Activated T-helper 1 cell treated with anti-CD3 and anti-CD28 coated beads, Interleukin-12 subunit alpha, Interleukin-12 subunit beta, Interleukin-2, Interleukin-4 antibody, amounts not matched to agents 30 ng/mL and 10 ng/mL and 1 ng/mL, durations not matched to agents 14 hours and 24 hours and 36 hours (primary cell): Measurements from ENCODE around the gene TFCP2L1. TPM values are rescaled to one million over a fixed set of nuclear protein-coding genes. Genes with fewer than 3 reads are reported as not detected.

Experiments
- DNase-seq: peaks from one replicate; pipeline ENCODE4 v3.0.0; 2021; ENCODE audit warnings: low spot score
- H3K27ac Mint-ChIP-seq: one replicate; pipeline ENCODE4 v1.8.0; 2021; ENCODE audit warnings: mild to moderate bottlenecking, mixed read lengths
- H3K27me3 Mint-ChIP-seq: one replicate; pipeline ENCODE4 v1.8.0; 2022; ENCODE audit warnings: mild to moderate bottlenecking, moderate library complexity, mixed read lengths; ENCODE audit not compliant: insufficient read depth
- H3K36me3 Mint-ChIP-seq: one replicate; pipeline ENCODE4 v1.8.0; 2021; ENCODE audit warnings: low read depth, mixed read lengths
- H3K4me1 Mint-ChIP-seq: one replicate; pipeline ENCODE4 v1.8.0; 2021; ENCODE audit warnings: low read depth, mixed read lengths
- H3K4me3 Mint-ChIP-seq: one replicate; pipeline ENCODE4 v1.8.0; 2021; ENCODE audit warnings: mild to moderate bottlenecking, moderate library complexity, mixed read lengths
- H3K9me3 Mint-ChIP-seq: one replicate; pipeline ENCODE4 v1.8.0; 2021; ENCODE audit warnings: mixed read lengths
- intact Hi-C: fragments of 100-400 bp; cut with micrococcal nuclease; formaldehyde crosslinking; loops from one replicate; pipeline ENCODE4 v1.15.1; 2024
- total RNA-seq: library from RNA; stranded (reverse); gene quantifications from 2 replicates; pipeline ENCODE4 v1.2.3, GENCODE V29; 2022

The TFCP2L1 gene
- total RNA-seq, 1 donor from 2014 or later, result not detected

GRCh38 chr2:121196849-121197155, 88.2 kb downstream of the TFCP2L1 start:
- intact Hi-C loops, result no loop called here
- no peaks in the 10 kb centered on the region for H3K27me3 Mint-ChIP-seq
- no peak overlapping the region for H3K4me3 Mint-ChIP-seq
- H3K4me1 Mint-ChIP-seq, result no peaks in the 10 kb centered on the region
- no peaks in the 10 kb centered on the region for H3K36me3 Mint-ChIP-seq
- no peak overlapping the region for H3K27ac Mint-ChIP-seq
- no peak for DNase-seq
- no peaks in the 10 kb centered on the region for H3K9me3 Mint-ChIP-seq

- Mint-ChIP-seq H3K36me3 (no peaks in the 10 kb centered on the region), H3K4me1 (no peaks in the 10 kb centered on the region), H3K27me3 (no peaks in the 10 kb centered on the region), H3K9me3 (no peaks in the 10 kb centered on the region), H3K4me3 (no peak overlapping the region), H3K27ac (no peak overlapping the region)
- intact Hi-C loops, result no loop called here
- DNase-seq, result no peak
Measured at GRCh38 chr2:121196132-121196848, 88.7 kb downstream of the TFCP2L1 start.

- H3K4me3 Mint-ChIP-seq, result no peak overlapping the region
- no peak overlapping the region for H3K27ac Mint-ChIP-seq
- no peaks in the 10 kb centered on the region for H3K4me1 Mint-ChIP-seq
- H3K36me3 Mint-ChIP-seq, result no peaks in the 10 kb centered on the region
- no peaks in the 10 kb centered on the region for H3K9me3 Mint-ChIP-seq
- no peak for DNase-seq
- intact Hi-C loops, result no loop called here
- H3K27me3 Mint-ChIP-seq, result peaks cover 1% of the 10 kb centered on the region
Measured at GRCh38 chr2:121195036-121195435, 90.0 kb downstream of the TFCP2L1 start.

- DNase-seq, result no peak
- H3K27me3 Mint-ChIP-seq, result peaks cover 1% of the 10 kb centered on the region
- no peaks in the 10 kb centered on the region for H3K9me3 Mint-ChIP-seq
- intact Hi-C loops, result no loop called here
- H3K27ac Mint-ChIP-seq, result no peak overlapping the region
- H3K4me1 Mint-ChIP-seq, result no peaks in the 10 kb centered on the region
- H3K36me3 Mint-ChIP-seq, result no peaks in the 10 kb centered on the region
- H3K4me3 Mint-ChIP-seq, result no peak overlapping the region
Measured at GRCh38 chr2:121194626-121195025, 90.4 kb downstream of the TFCP2L1 start.

- H3K27me3 Mint-ChIP-seq, result peaks cover 1% of the 10 kb centered on the region
- intact Hi-C loops, result no loop called here
- DNase-seq, result no peak
- no peak overlapping the region for H3K27ac Mint-ChIP-seq
- no peaks in the 10 kb centered on the region for H3K9me3 Mint-ChIP-seq
- no peak overlapping the region for H3K4me3 Mint-ChIP-seq
- no peaks in the 10 kb centered on the region for H3K4me1 Mint-ChIP-seq
- no peaks in the 10 kb centered on the region for H3K36me3 Mint-ChIP-seq
Measured at GRCh38 chr2:121193185-121193584, 91.8 kb downstream of the TFCP2L1 start.

- DNase-seq, result no peak
- Mint-ChIP-seq H3K27ac (no peak overlapping the region), H3K4me3 (no peak overlapping the region), H3K27me3 (peaks cover 1% of the 10 kb centered on the region), H3K4me1 (no peaks in the 10 kb centered on the region), H3K36me3 (no peaks in the 10 kb centered on the region), H3K9me3 (no peaks in the 10 kb centered on the region)
- intact Hi-C loops, result no loop called here
Measured at GRCh38 chr2:121192576-121192975, 92.4 kb downstream of the TFCP2L1 start.

GRCh38 chr2:121191191-121192170, 93.5 kb downstream of the TFCP2L1 start:
- intact Hi-C loops, result no loop called here
- Mint-ChIP-seq H3K27ac (no peak overlapping the region), H3K27me3 (peaks cover 1% of the 10 kb centered on the region), H3K36me3 (no peaks in the 10 kb centered on the region), H3K4me1 (no peaks in the 10 kb centered on the region), H3K9me3 (no peaks in the 10 kb centered on the region), H3K4me3 (no peak overlapping the region)
- no peak for DNase-seq

GRCh38 chr2:121189661-121190381, 95.2 kb downstream of the TFCP2L1 start:
- H3K4me3 Mint-ChIP-seq, result no peak overlapping the region
- no peaks in the 10 kb centered on the region for H3K9me3 Mint-ChIP-seq
- peaks cover 1% of the 10 kb centered on the region for H3K27me3 Mint-ChIP-seq
- intact Hi-C loops, result no loop called here
- no peaks in the 10 kb centered on the region for H3K4me1 Mint-ChIP-seq
- DNase-seq, result no peak
- H3K36me3 Mint-ChIP-seq, result no peaks in the 10 kb centered on the region
- no peak overlapping the region for H3K27ac Mint-ChIP-seq

- Mint-ChIP-seq H3K4me1 (no peaks in the 10 kb centered on the region), H3K27ac (no peak overlapping the region), H3K4me3 (no peak overlapping the region), H3K36me3 (no peaks in the 10 kb centered on the region), H3K9me3 (no peaks in the 10 kb centered on the region), H3K27me3 (peaks cover 1% of the 10 kb centered on the region)
- intact Hi-C loops, result no loop called here
- no peak for DNase-seq
Measured at GRCh38 chr2:121189011-121189410, 96.0 kb downstream of the TFCP2L1 start.

GRCh38 chr2:121187982-121188411, 97.0 kb downstream of the TFCP2L1 start:
- H3K4me3 Mint-ChIP-seq, result no peak overlapping the region
- H3K9me3 Mint-ChIP-seq, result no peaks in the 10 kb centered on the region
- H3K27me3 Mint-ChIP-seq, result peaks cover 1% of the 10 kb centered on the region
- intact Hi-C loops, result no loop called here
- H3K27ac Mint-ChIP-seq, result no peak overlapping the region
- no peaks in the 10 kb centered on the region for H3K4me1 Mint-ChIP-seq
- DNase-seq, result no peak
- H3K36me3 Mint-ChIP-seq, result no peaks in the 10 kb centered on the region

- H3K27me3 Mint-ChIP-seq, result peaks cover 1% of the 10 kb centered on the region
Measured at GRCh38 chr2:121187351-121187981, 97.5 kb downstream of the TFCP2L1 start.

GRCh38 chr2:121186261-121186660, 98.7 kb downstream of the TFCP2L1 start:
- no peaks in the 10 kb centered on the region for H3K9me3 Mint-ChIP-seq
- H3K4me1 Mint-ChIP-seq, result no peaks in the 10 kb centered on the region
- H3K36me3 Mint-ChIP-seq, result no peaks in the 10 kb centered on the region
- DNase-seq, result no peak
- peaks cover 1% of the 10 kb centered on the region for H3K27me3 Mint-ChIP-seq
- intact Hi-C loops, result no loop called here
- H3K27ac Mint-ChIP-seq, result no peak overlapping the region
- H3K4me3 Mint-ChIP-seq, result no peak overlapping the region

More at GRCh38 chr2:121187351-121187981, 97.5 kb downstream of the TFCP2L1 start:
- no peaks in the 10 kb centered on the region for H3K36me3 Mint-ChIP-seq
- intact Hi-C loops, result no loop called here
- no peaks in the 10 kb centered on the region for H3K4me1 Mint-ChIP-seq
- no peak overlapping the region for H3K27ac Mint-ChIP-seq
- H3K4me3 Mint-ChIP-seq, result no peak overlapping the region
- DNase-seq, result no peak
- H3K9me3 Mint-ChIP-seq, result no peaks in the 10 kb centered on the region
